Inflammatory macrophage treated with lipopolysaccharide for 1 hour (primary cell): ENCODE results near the gene PFKP.

ENCODE experiments used
- DNase-seq, 2 donors: peaks; one replicate each; pipeline ENCODE4 v3.0.0-alpha.2; 2020 to 2022

The PFKP gene

GRCh38 chr10:3072641-3073360 lies 5.5 kb downstream of the PFKP start:
- no peak for DNase-seq

- DNase-seq = no peak
Measured at GRCh38 chr10:3074145-3074665, 6.9 kb downstream of the PFKP start.

DNA sequence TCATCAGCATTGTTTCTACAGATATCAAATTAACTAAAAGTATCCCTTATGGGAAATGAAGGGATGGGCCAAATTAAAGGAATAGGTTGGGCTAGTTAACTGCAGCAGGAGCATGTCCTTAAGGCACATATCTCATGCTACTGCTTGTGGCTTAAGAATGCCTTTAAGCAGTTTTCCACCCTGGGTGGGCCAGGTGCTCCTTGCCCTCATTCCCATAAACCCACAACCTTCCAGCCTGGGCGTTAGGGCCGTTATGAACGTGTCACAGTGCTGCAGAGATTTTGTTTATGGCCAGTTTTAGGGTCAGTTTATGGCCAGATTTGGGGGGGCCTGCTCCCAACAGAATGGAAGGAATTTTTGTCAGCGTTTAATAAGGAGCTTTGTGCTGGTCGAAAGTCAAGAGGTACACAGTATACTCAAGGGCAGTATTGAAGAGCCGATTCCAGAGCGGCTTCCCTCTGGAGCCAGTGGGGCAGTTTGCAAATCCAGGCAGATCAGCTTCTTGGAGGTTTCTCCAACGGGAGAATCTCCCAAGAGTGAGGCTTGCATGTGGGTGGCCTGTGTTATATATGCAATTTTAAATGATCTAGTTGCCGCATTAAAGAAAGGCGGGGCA lies 7.7 kb downstream of the PFKP start:
- no peak for DNase-seq

DNA sequence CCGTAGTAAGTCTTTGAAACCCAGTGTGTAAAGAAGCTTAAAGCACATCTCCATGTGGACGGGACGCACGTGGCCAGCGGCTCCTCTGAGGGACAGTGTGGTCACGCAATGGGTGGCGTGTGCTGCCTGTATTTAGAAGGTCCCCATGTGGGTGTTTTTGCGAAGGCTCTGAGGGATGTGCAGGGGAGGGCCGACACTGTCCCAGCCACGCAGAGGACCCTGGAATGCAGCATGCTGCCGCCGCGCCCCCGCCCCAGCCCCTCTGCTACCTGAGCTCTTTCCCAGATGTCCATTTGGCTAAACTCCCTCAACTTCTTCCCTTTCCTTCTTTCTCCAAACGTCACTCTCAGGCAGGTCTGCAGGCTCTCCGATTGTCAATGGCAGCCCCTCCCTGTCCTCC lies 8.8 kb downstream of the PFKP start:
- DNase-seq = no peak

- DNase-seq = no peak
Measured at GRCh38 chr10:3077509-3077908, 10.2 kb downstream of the PFKP start.

DNA sequence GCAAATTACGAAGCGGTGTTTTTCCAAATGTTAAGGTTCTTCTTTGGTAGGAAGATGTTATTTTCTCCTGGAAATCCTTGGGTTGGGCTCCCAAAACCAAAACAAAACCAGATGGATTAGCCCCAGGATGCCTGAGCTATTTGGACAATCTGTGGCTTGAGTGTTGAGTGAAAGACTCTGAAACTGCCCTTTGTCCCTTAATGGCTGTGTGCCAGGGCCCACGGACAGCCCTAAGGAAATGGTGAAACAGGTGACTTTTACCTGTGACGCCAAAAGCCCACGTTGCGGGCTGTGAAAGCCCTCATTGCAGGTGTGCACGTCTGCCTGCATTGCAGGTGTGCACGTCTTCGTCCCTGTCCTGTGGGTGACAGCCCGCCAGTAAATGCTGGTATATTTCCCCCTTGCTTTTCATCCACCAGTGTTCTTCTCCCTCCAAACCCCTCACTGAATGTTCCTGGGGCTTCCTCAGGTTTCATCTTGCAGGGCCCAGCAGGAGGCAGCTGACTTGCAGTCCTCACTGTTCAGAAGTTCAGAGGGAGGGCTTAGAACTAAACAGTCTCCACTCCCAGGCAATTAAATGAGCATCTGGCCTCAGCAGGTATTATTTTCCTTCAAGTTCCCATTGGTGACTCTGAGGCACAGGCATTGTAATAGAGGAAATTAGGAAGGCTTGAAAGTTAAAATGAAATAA lies 10.7 kb downstream of the PFKP start:
- no peak for DNase-seq

GRCh38 chr10:3081383-3081981 lies 14.1 kb downstream of the PFKP start:
- DNase-seq = no peak

- DNase-seq = no peak
Measured at GRCh38 chr10:3082290-3082689, 14.9 kb downstream of the PFKP start.

DNA sequence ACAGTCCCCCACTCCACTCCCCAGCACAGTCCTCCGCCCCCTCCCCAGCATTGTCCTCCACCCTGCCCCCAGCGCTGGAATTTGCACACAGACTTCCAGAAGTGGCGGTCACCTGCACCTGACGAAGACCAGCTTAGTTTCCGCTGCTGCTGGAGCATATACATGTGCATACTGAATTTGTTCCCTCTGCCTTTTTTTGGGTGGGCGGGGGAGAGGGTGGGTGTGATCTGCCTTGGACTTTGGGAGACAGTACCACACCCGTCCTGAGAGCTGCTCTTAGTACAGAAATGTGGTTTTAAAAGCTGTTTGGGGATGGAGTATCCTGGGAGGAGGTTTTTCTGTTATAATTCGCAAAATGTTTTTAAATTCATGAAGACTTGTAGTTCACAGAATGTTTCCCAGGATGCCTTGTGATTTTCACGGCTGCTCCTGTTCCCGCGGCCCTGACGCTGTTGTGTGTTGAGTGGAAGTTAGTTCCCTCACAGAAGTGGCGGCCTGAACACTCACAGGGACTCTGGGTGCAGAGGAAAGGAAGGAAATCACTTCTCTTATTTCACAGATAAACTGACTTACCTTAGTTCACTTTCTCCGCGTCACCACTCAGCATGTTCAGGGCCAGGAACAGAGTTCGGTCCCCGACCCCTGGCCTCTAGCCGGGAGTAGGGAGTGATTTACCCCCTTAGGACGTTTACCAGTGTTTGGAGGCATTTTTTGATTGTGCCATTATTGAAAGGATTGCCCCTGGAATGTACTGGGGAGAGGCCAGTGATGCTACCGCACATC lies 18.6 kb downstream of the PFKP start:
- no peak for DNase-seq

- no peak for DNase-seq
Measured at GRCh38 chr10:3090388-3090787, 23.0 kb downstream of the PFKP start.

- DNase-seq = no peak
Measured at GRCh38 chr10:3090914-3091787, 23.8 kb downstream of the PFKP start.

- DNase-seq = no peak
Measured at GRCh38 chr10:3091921-3092320, 24.6 kb downstream of the PFKP start.

- no peak for DNase-seq
Measured at GRCh38 chr10:3093996-3094395, 26.6 kb downstream of the PFKP start.

- DNase-seq = no peak
Measured at GRCh38 chr10:3094609-3095036, 27.3 kb downstream of the PFKP start.

DNA sequence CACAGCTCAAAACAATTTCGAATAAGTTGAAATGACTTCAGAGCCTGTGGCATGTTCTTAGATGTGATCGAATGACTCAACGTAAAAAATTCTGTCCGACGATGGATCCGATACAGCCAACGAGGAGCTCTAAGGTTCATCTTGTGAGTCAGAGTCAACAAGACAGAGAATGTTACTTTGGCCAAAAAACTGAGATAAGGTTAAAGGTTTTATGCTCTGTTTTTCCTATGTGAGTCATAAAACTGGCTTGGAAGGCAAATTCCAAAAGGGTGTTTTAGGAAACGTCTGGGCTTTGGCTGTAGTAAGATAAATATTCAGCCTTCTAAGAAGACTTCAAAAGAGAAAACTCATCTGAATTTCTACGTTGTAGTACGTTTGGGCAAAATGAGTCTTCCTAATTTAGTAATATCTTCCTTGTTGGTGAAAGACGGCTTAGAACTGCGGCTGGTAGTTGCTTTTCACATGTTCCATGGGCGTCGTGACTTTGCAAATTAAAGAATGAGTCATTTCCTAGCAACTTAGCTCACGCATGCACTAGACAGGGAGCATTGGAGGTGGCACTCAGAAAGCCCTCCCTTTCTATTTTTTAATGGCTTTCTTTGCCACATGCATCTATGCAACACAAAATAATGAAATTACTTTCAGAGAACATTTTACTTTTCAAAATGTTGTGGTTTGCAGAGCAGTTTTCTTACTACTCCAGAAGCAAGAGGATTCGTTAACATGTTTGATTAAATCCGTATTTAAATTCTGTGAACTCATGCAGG lies 28.2 kb downstream of the PFKP start:
- DNase-seq = peak; percentile 85 to 90

GRCh38 chr10:3096149-3096548 lies 28.8 kb downstream of the PFKP start:
- no peak for DNase-seq

DNA sequence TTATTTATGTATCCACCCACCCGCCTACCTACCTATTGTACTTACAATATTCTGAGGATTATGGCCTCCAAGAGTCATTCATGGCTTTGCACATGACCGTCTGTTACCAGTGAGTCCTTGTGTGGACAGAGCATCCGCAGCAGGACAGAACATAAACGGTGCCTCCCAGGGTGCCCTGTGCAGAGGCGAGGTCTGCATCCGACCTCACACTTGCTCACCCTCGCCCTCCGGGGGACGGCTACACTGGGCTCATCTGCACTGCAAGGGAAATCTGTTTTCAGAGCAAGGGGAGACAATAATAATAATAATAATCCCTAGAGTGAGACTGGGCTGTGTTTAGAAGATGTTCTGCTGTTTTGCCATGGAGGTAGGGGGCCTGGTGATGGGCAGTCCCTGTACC lies 29.8 kb downstream of the PFKP start:
- no peak for DNase-seq

GRCh38 chr10:3098689-3099088 lies 31.3 kb downstream of the PFKP start:
- DNase-seq = no peak

- DNase-seq = peak; percentile 70 to 76
Measured at GRCh38 chr10:3099291-3100092, 32.1 kb downstream of the PFKP start.
